ENCODE measurements around the gene AAK1. TPM values are rescaled to one million over a fixed set of nuclear protein-coding genes. Genes with fewer than 3 reads are reported as not detected.
"Not testable (repeated sequence)": the region's sequence is repeated elsewhere in the genome, so short reads cannot be mapped to it uniquely, and the experiment has no call there.

AAK1 gene
- total RNA-seq, 1 donor from 2014 or later = 20.8 TPM

GRCh38 chr2:69554568-69554967 lies 89.0 kb downstream of the AAK1 start:
- Histone ChIP-seq H3F3A (ENCODE audit: low read depth) (no peaks in the 10 kb centered on the region), H3K27me3 (no peaks in the 10 kb centered on the region), H3K4me1 (no peaks in the 10 kb centered on the region), H2AFZ (replicated peaks) (no peak overlapping the region), H3K79me2 (ENCODE audit: low read depth) (no peaks in the 10 kb centered on the region), H4K20me1 (ENCODE audit: low read depth) (no peaks in the 10 kb centered on the region), H3K4me3 (no peak overlapping the region), H3K9me3 (ENCODE audit: low read depth) (no peaks in the 10 kb centered on the region), H3K9ac (no peak overlapping the region), H3K36me3 (no peaks in the 10 kb centered on the region), H3K4me2 (no peak overlapping the region), H3K27ac (no peak overlapping the region)
- no peaks in the 10 kb centered on the region for H3K9me3 Mint-ChIP-seq
- H3K27me3 Mint-ChIP-seq (ENCODE audit: insufficient read depth, low read depth) = no peaks in the 10 kb centered on the region
- H3K4me1 Mint-ChIP-seq = no peaks in the 10 kb centered on the region
- TF ChIP-seq CTCF (IDR thresholded peaks at IDR 0.05) = no peak
- TF ChIP-seq EZH2 (IDR thresholded peaks at IDR 0.05) = no peak
- TF ChIP-seq EZH2phosphoT487 (IDR thresholded peaks at IDR 0.05) = no peak
- DNase-seq (ENCODE audit: low spot score) = no peak
- H3K36me3 Mint-ChIP-seq = peaks cover 11% of the 10 kb centered on the region
- H3K27ac Mint-ChIP-seq = no peak overlapping the region
- H3K4me3 Mint-ChIP-seq = no peak overlapping the region

GRCh38 chr2:69553991-69554390 lies 89.5 kb downstream of the AAK1 start:
- no peak overlapping the region for H2AFZ ChIP-seq (replicated peaks)
- H3K27me3 ChIP-seq = no peaks in the 10 kb centered on the region
- H3K36me3 ChIP-seq = no peaks in the 10 kb centered on the region
- H3K9me3 ChIP-seq (ENCODE audit: low read depth) = no peaks in the 10 kb centered on the region
- no peak overlapping the region for H3K4me3 ChIP-seq
- no peaks in the 10 kb centered on the region for H3F3A ChIP-seq (ENCODE audit: low read depth)
- no peaks in the 10 kb centered on the region for H4K20me1 ChIP-seq (ENCODE audit: low read depth)
- Mint-ChIP-seq H3K9me3 (no peaks in the 10 kb centered on the region), H3K27ac (no peak overlapping the region), H3K27me3 (ENCODE audit: insufficient read depth, low read depth) (no peaks in the 10 kb centered on the region), H3K4me1 (no peaks in the 10 kb centered on the region), H3K36me3 (peaks cover 11% of the 10 kb centered on the region), H3K4me3 (no peak overlapping the region)
- H3K9ac ChIP-seq = no peak overlapping the region
- no peak for TF ChIP-seq EZH2phosphoT487 (IDR thresholded peaks at IDR 0.05)
- no peak for TF ChIP-seq EZH2 (IDR thresholded peaks at IDR 0.05)
- no peak for TF ChIP-seq CTCF (IDR thresholded peaks at IDR 0.05)
- H3K79me2 ChIP-seq (ENCODE audit: low read depth) = no peaks in the 10 kb centered on the region
- no peaks in the 10 kb centered on the region for H3K4me1 ChIP-seq
- H3K27ac ChIP-seq = no peak overlapping the region
- H3K4me2 ChIP-seq = no peak overlapping the region
- DNase-seq (ENCODE audit: low spot score) = no peak

DNA sequence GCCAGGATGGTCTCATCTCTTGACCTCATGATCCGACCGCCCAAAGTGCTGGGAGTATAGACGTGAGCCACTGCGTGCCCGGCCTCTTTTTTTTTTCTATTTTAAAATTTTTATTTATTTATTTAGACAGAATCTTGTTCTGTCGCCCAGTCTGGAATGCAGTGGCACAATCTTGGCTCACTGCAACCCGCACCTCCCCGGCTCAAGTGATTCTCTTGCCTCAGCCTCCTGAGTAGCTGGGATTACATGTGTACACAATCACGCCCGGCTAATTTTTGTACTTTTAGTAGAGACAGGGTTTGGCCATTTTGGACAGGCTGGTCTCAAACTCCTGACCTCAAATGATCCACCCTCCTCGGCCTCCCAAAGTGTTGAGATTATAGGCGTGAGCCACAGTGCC lies 93.0 kb downstream of the AAK1 start:
- H3K27ac ChIP-seq; H3K9ac ChIP-seq; H3K4me1 ChIP-seq; H4K20me1 ChIP-seq (ENCODE audit: low read depth); H3K4me1 Mint-ChIP-seq; H3K27ac Mint-ChIP-seq; H3F3A ChIP-seq (ENCODE audit: low read depth); H3K4me3 ChIP-seq; H3K27me3 ChIP-seq; H3K4me2 ChIP-seq; H3K36me3 ChIP-seq; H3K27me3 Mint-ChIP-seq (ENCODE audit: insufficient read depth, low read depth); DNase-seq (ENCODE audit: low spot score); H3K4me3 Mint-ChIP-seq; H3K79me2 ChIP-seq (ENCODE audit: low read depth); H3K9me3 ChIP-seq (ENCODE audit: low read depth); H2AFZ ChIP-seq (replicated peaks): not testable (repeated sequence)
- peaks cover 21% of the 10 kb centered on the region for H3K36me3 Mint-ChIP-seq
- H3K9me3 Mint-ChIP-seq = peaks cover 11% of the 10 kb centered on the region

- no peak overlapping the region for H3K27ac Mint-ChIP-seq
- DNase-seq (ENCODE audit: low spot score) = no peak
- Histone ChIP-seq H3K4me3 (no peak overlapping the region), H3K4me2 (no peak overlapping the region), H3K27ac (no peak overlapping the region), H4K20me1 (ENCODE audit: low read depth) (no peaks in the 10 kb centered on the region), H3K4me1 (no peaks in the 10 kb centered on the region), H3K9ac (no peak overlapping the region), H3K9me3 (ENCODE audit: low read depth) (no peaks in the 10 kb centered on the region), H3K36me3 (no peaks in the 10 kb centered on the region), H3K27me3 (no peaks in the 10 kb centered on the region), H3K79me2 (ENCODE audit: low read depth) (no peaks in the 10 kb centered on the region), H3F3A (ENCODE audit: low read depth) (no peaks in the 10 kb centered on the region), H2AFZ (replicated peaks) (no peak overlapping the region)
- no peaks in the 10 kb centered on the region for H3K4me1 Mint-ChIP-seq
- no peak overlapping the region for H3K4me3 Mint-ChIP-seq
- peaks cover 11% of the 10 kb centered on the region for H3K9me3 Mint-ChIP-seq
- H3K27me3 Mint-ChIP-seq (ENCODE audit: insufficient read depth, low read depth) = no peaks in the 10 kb centered on the region
- H3K36me3 Mint-ChIP-seq = peaks cover 23% of the 10 kb centered on the region
- no peak for TF ChIP-seq CTCF (IDR thresholded peaks at IDR 0.05)
- no peak for TF ChIP-seq EZH2phosphoT487 (IDR thresholded peaks at IDR 0.05)
- no peak for TF ChIP-seq EZH2 (IDR thresholded peaks at IDR 0.05)
These were observed 94.1 kb downstream of the AAK1 start for GRCh38 chr2:69549421-69549820.

Measured in neural progenitor cell (in vitro differentiated cells).